Heart right ventricle (tissue), 16 donors: Measurements from ENCODE around the gene MT1B. TPM values are rescaled to one million over a fixed set of nuclear protein-coding genes. Genes with fewer than 3 reads are reported as not detected.
A peak's percentile ranks its signal among the peaks of the same experiment; 100 is the strongest.

Experiments
- ATAC-seq, 8 donors: fragments of 200-7000 bp; cut with Tn5 transposase; one replicate each; pipeline ENCODE4 v1.9.1; 2020; ENCODE audit warnings: mild to moderate bottlenecking in 8 of 8, moderate library complexity in 8 of 8, moderate number of reproducible peaks in 1 of 8
- DNase-seq, 2 donors: peaks; one replicate each; pipeline ENCODE4 v3.0.0-alpha.2; 2020
- H3K27ac ChIP-seq, 10 donors: fragments of 200-600 bp; sonication (generic) in 2 of 10; one replicate each; pipeline versions ENCODE4 v1.5.0 to v1.8.0; 2020 to 2022; ENCODE audit warnings: mild to moderate bottlenecking in 3 of 10
- H3K27me3 ChIP-seq, 7 donors: fragments of 200-600 bp; one replicate each; pipeline ENCODE4 v1.8.0; 2021 to 2022; ENCODE audit warnings: mild to moderate bottlenecking in 2 of 7
- H3K36me3 ChIP-seq, 9 donors: fragments of 200-600 bp; sonication (generic) in 1 of 9; one replicate each; pipeline versions ENCODE4 v1.5.0 to v1.8.0; 2020 to 2022; ENCODE audit warnings: mild to moderate bottlenecking in 2 of 9
- H3K4me1 ChIP-seq, 9 donors: fragments of 200-600 bp; sonication (generic) in 1 of 9; one replicate each; pipeline versions ENCODE4 v1.5.0 to v1.8.0; 2020 to 2022; ENCODE audit warnings: mild to moderate bottlenecking in 4 of 9
- H3K4me3 ChIP-seq, 10 donors: fragments of 200-600 bp; sonication (generic) in 2 of 10; one replicate each; pipeline versions ENCODE4 v1.5.0 to v1.8.0; 2020 to 2022; ENCODE audit warnings: mild to moderate bottlenecking in 7 of 10, moderate library complexity in 2 of 10
- H3K9me3 ChIP-seq, 11 donors: fragments of 200-600 bp in 10 of 11; sonication (generic) in 2 of 11; one replicate each; pipeline versions ENCODE4 v1.5.0 to v1.8.0; 2013 to 2022; ENCODE audit warnings: mild to moderate bottlenecking in 2 of 11, control low read depth in 1 of 11, moderate library complexity in 1 of 11
- WGBS, 2 donors: extraction: QIAGEN DNeasy Blood & Tissue Kit; methylation state at CpG; one replicate each; pipeline ENCODE4 v1.1.7; 2013; ENCODE audit warnings: inconsistent platforms in 1 of 2; 5-methylcytosine and 5-hydroxymethylcytosine counted together
- intact Hi-C, 10 donors: fragments of 100-400 bp; cut with DNase I; formaldehyde crosslinking; loops; one replicate each; pipeline versions ENCODE4 v1.11.1 to v1.14.2; 2022
- polyA plus RNA-seq, 2 donors: library from polyadenylated mRNA; stranded (reverse); fragments of 200-250 nt; gene quantifications; one replicate each; pipeline ENCODE4 v1.2.3, GENCODE V29; 2013
- total RNA-seq, 10 donors: library from RNA; stranded (reverse); fragmentation: NEBNext Ultra II Directional in 3 of 10; extraction: Animal tissue kit (Norgen Biotek cat#: 25700) in 3 of 10; gene quantifications; one replicate each; pipeline versions ENCODE4 v1.2.1 to v1.2.4, GENCODE V29; 2021 to 2023
- TF ChIP-seq, protein P1 (sequence below), 9 donors: fragments of 200-600 bp; sonication (generic) in 2 of 9; IDR thresholded peaks; one replicate each; pipeline versions ENCODE4 v1.5.0 to v1.8.0; 2021 to 2022; ENCODE audit warnings: antibody characterized with exemption in 9 of 9, mild to moderate bottlenecking in 5 of 9, moderate library complexity in 1 of 9
- donor health status: Arrhythmogenic right ventricular cardiomyopathy.
- donor health status: ischemic (EF 13 %, LVEDD 7.1; RV severe dilation, severe dysfunction).
- donor health status: healthy with polysubstance abuse.
- donor health status: DM: no; HTN: yes; CAD: no.
- donor health status: DM: no; HTN: no; CAD: no.
- donor health status: ischemic (EF 25% LVEDD 6.9; RV normal size, moderate dysfunction).
- donor health status: ischemic (EF 25% LVEDD 5.7; RV mildly dilated, moderate dysfunction).
- donor health status: healthy.
- donor health status: DM: yes; HTN: yes; CAD: no.
- donor health status: Ischemic cardiomyopathy.
- donor health status: ischemic (EF 35%, LVEDD 5.7; RV mildly dilated, moderate dysfunction).
- donor health status: nonischemic (EF 11% LVEDD 7.7; RV severe dilation, severe dysfunction).
- donor health status: DM: yes; HTN: yes; CAD: no.
- donor health status: PGD.
- donor health status: ischemic (EF 29% LVEDD 5.4; RV normal size, mild dysfunction).
- donor health status: nonischemic (EF 23%, LVEDD 6.1; RV moderate dilation, normal function).

MT1B gene
- total and polyA plus RNA-seq, 12 donors, result not detected

DNA sequence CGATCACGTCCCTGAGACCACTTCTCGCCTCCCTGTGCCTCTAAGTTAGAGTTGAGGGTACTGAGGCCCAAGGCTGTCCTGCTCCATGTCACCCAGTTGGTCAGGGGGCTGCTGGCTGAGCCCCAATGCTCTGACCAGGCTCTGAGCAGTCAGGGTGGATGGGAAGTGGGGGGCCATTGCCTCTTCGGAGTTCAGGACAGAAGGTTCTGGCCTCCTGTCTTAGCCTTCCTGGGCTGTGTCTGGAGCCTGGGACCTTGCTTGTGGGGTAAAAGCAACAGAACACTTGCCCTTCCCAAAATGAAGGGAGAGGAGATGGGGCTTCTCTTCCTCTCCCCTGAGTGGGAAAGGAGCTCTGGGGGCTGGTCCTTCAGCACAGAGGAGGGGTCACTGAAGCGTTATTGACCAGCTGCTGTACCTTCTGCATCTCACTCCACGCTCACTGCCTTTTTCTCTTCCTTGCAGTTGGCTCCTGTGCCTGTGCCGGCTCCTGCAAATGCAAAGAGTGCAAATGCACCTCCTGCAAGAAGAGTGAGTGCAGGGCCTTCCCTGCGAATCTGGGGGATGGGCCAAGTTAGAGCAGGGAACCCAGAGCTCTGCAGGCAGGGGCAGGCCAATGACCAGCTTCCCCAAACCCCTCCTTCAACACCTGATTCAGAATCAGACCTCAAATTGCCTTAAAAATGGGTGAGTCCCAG is 31.2 kb downstream of the MT1B start:
- Histone ChIP-seq H3K4me3 (peak overlapping the region; percentile 37 to 71 (median 58)), H3K36me3 (no peaks in the 10 kb centered on the region), H3K4me1 (peaks cover 0 to 55% (median 28%) of the 10 kb centered on the region in 9 donors), H3K27ac (peak overlapping the region; percentile 6 to 90 (median 82)), H3K27me3 (no peaks in the 10 kb centered on the region), H3K9me3 (peaks cover 0 to 13% (median 0%) of the 10 kb centered on the region in 11 donors)
- TF ChIP-seq, protein P1, sequence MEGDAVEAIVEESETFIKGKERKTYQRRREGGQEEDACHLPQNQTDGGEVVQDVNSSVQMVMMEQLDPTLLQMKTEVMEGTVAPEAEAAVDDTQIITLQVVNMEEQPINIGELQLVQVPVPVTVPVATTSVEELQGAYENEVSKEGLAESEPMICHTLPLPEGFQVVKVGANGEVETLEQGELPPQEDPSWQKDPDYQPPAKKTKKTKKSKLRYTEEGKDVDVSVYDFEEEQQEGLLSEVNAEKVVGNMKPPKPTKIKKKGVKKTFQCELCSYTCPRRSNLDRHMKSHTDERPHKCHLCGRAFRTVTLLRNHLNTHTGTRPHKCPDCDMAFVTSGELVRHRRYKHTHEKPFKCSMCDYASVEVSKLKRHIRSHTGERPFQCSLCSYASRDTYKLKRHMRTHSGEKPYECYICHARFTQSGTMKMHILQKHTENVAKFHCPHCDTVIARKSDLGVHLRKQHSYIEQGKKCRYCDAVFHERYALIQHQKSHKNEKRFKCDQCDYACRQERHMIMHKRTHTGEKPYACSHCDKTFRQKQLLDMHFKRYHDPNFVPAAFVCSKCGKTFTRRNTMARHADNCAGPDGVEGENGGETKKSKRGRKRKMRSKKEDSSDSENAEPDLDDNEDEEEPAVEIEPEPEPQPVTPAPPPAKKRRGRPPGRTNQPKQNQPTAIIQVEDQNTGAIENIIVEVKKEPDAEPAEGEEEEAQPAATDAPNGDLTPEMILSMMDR (IDR thresholded peaks at IDR 0.05), result no peak
- intact Hi-C loops, result loop anchor here in 8 of 10 donors (1.0 to 5.0 kb wide), 7 partner anchors 41 to 81 kb away; partner anchors contain the start of genes MT2A (in 6 of the 8) and MT1E (in 2 of the 8)
- WGBS, 2 donors, result 45 to 52% methylated on average over 8 of the region's 8 CpGs
- DNase-seq (no peak), ATAC-seq (peak in 2 of 8 donors; percentile 9 to 10)

DNA sequence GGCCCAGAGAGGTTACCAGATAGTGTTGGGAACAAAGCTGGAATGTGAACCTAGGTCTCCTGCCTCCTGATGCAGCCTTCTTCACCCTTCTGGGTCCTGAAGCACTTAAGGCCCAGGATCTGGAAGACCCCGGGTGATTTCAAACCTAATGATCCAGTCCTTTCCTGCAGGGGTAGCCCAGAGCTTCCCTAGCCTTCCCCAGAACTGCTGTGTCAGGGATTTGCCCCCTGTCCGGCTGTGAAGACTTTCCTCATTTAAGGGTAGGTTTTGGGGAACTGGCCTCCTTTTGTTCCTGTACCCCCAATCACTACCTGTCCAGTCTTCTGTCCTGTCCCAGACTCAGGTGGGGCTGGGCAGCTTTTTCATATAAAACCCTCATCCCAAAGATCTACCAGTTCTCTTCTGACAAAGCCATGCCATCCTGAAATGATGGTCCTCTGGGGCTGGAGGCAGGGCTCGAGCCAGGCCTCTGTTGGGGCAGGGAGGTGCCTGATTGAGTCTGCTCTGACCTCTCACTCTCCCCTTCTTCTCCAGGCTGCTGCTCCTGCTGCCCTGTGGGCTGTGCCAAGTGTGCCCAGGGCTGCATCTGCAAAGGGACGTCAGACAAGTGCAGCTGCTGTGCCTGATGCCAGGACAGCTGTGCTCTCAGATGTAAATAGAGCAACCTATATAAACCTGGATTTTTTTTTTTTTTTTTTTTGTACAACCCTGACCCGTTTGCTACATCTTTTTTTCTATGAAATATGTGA is 31.9 kb downstream of the MT1B start:
- TF ChIP-seq, protein P1 (IDR thresholded peaks at IDR 0.05), result no peak
- DNase-seq (no peak), ATAC-seq (no peak)
- intact Hi-C loops, result loop anchor here in 8 of 10 donors (2.0 to 5.0 kb wide), 5 partner anchors 41 to 81 kb away; partner anchors contain the start of genes MT2A (in 5 of the 8) and MT1E (in 2 of the 8)
- H3K4me1 ChIP-seq, result peaks cover 0 to 55% (median 28%) of the 10 kb centered on the region in 9 donors
- H3K27ac ChIP-seq, result peak overlapping the region in 4 of 10 donors; percentile 83 to 90 (median 88)
- WGBS, 2 donors, result 74 to 81% methylated on average over 5 of the region's 5 CpGs
- H3K9me3 ChIP-seq, result peaks cover 0 to 13% (median 0%) of the 10 kb centered on the region in 11 donors
- H3K27me3 ChIP-seq, result no peaks in the 10 kb centered on the region
- H3K36me3 ChIP-seq, result no peaks in the 10 kb centered on the region
- H3K4me3 ChIP-seq, result peak overlapping the region in 9 of 10 donors; percentile 45 to 71 (median 62)

DNA sequence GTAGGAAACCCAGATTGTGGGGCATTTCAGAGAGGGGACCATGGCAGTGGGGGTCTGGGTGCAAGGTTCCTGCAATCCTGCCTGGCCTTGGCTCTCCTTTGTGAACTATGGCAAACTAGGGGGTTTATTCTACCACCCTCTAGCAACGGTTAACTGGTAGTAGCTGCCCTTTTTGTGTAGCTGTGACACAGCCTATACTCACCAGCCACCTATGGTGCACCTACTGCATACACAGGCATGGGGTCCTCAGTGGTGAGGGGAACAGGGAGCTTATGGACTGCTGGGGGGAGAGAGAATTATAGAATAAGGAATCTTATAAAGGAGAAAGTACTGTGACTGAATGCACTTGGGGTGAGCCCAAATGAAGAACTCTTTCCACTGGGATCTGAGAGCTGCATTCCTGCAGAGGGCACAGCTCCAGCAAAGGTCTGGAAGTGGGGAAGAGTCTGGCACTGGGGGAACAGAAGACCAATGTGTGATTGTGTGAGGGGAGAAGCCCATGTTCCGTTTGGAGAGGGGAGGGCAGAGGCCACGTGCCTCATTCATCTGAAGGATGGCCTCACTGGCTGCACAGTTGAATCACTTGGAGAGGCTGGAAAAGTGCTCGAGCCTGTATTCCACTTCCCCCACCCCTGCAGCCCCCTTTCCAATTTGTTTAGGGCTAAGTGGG is 32.7 kb downstream of the MT1B start:
- intact Hi-C loops, result loop anchor here in 7 of 10 donors (5.0 kb wide), 4 partner anchors 42 to 82 kb away; partner anchors contain the start of genes MT2A (in 4 of the 7) and MT1E (in 2 of the 7)
- TF ChIP-seq, protein P1 (IDR thresholded peaks at IDR 0.05), result no peak
- Histone ChIP-seq H3K36me3 (no peaks in the 10 kb centered on the region), H3K4me3 (no peak overlapping the region), H3K4me1 (peaks cover 0 to 54% (median 28%) of the 10 kb centered on the region in 9 donors), H3K9me3 (peaks cover 0 to 17% (median 0%) of the 10 kb centered on the region in 11 donors), H3K27me3 (no peaks in the 10 kb centered on the region), H3K27ac (peak overlapping the region in 8 of 10 donors; percentile 1 to 90 (median 46))
- WGBS, 2 donors, result 64 to 87% methylated on average over 4 of the region's 4 CpGs
- no peak for ATAC-seq
- DNase-seq, result no peak
